Measurements from ENCODE around the gene AMIGO3.

AMIGO3 gene

DNA sequence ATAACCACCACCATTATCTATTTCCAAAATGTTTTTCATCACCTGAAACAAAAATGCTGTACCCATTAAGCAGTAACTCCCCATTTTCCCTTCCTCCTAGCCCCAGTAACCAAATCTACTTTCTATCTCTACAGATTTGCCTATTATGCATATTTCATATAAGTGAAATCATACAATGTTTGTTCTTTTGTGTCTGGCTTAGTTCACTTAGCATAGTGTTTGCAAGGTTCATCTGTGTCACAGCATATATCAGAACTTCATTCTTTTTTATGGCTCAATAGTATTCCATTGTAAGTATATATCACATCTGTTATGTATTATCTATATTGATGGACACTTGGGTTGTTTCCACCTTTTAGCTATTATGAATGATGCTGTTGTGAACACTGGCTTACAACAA is 20.9 kb upstream of the AMIGO3 start:
- DNase-seq: no peak
- Histone ChIP-seq H2BK5ac (ENCODE audit: low read depth, low read length, poor library complexity) (no peak overlapping the region), H3K18ac (ENCODE audit: low read length) (no peak overlapping the region), H3K4me2 (ENCODE audit: low read length) (no peak overlapping the region), H3K23ac (ENCODE audit: low read length) (no peak overlapping the region), H4K91ac (ENCODE audit: low read depth, low read length) (no peak overlapping the region), H3K4me1 (ENCODE audit: control insufficient read depth in 1 of 2, insufficient read depth in 2 of 2, low read length in 2 of 2) (no peaks in the 10 kb centered on the region), H3K14ac (ENCODE audit: low read length) (no peak overlapping the region), H4K12ac (ENCODE audit: low read depth, low read length) (no peak overlapping the region), H2BK120ac (ENCODE audit: insufficient read depth, low read length, poor library complexity) (no peak overlapping the region), H3K27me3 (ENCODE audit: insufficient read depth, low read length) (no peaks in the 10 kb centered on the region), H3K9ac (ENCODE audit: low read length) (no peak overlapping the region), H3K9me3 (ENCODE audit: insufficient read depth, low read depth, low read length) (no peaks in the 10 kb centered on the region), H3K27ac (ENCODE audit: low read depth, low read length) (no peak overlapping the region), H2BK12ac (ENCODE audit: low read length) (no peak overlapping the region), H3K4ac (ENCODE audit: low read depth, low read length) (no peak overlapping the region), H3K79me2 (ENCODE audit: control insufficient read depth, insufficient read depth, low read length, poor library complexity) (no peaks in the 10 kb centered on the region), H4K8ac (ENCODE audit: low read depth, low read length) (no peak overlapping the region), H2AK5ac (ENCODE audit: low read length) (no peak overlapping the region), H2AFZ (ENCODE audit: insufficient read depth, low read length, poor library complexity) (no peak overlapping the region), H3K36me3 (ENCODE audit: control insufficient read depth in 1 of 2, insufficient read depth in 2 of 2, low read length in 2 of 2) (peaks cover 8 to 20% of the 10 kb centered on the region in 2 experiments), H3K4me3 (ENCODE audit: low read depth, low read length) (no peak overlapping the region), H3K79me1 (ENCODE audit: low read length) (no peaks in the 10 kb centered on the region)

DNA sequence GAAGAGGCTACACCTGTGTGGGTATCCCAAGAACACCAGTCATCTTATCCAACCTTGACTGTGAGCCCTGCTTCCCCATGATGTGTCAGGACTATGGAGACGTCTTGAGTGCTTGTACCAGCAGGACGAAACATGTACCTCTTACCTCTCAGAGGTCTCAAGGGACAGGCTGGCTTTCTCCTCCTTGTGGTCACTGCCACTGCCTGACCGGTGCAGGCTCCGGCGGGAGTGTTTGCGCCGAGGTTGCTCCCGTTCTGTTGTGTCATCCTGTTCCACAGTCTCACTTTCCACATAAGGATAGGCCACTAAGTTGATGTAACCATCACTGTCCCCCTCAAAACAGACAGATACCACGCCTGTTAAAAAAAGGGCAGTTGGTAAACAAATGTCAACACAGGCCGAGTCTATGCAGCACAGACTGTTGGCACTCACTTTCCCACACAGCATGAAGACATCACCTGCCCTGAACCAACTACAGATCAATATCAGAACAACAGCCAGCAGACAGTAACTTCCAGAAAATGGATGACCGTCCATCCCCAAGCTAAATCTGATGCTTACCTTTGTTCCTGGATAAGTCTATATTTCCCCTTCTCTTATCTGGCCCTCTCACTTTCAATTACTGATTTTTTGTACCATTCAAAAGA is 18.7 kb upstream of the AMIGO3 start:
- DNase-seq: no peak
- no peak overlapping the region for H3K23ac ChIP-seq (ENCODE audit: low read length)
- H4K12ac ChIP-seq (ENCODE audit: low read depth, low read length): no peak overlapping the region
- H2AFZ ChIP-seq (ENCODE audit: insufficient read depth, low read length, poor library complexity): no peak overlapping the region
- H3K4me1 ChIP-seq (ENCODE audit: control insufficient read depth in 1 of 2, insufficient read depth in 2 of 2, low read length in 2 of 2): no peaks in the 10 kb centered on the region
- no peaks in the 10 kb centered on the region for H3K27me3 ChIP-seq (ENCODE audit: insufficient read depth, low read length)
- no peak overlapping the region for H2BK5ac ChIP-seq (ENCODE audit: low read depth, low read length, poor library complexity)
- H4K8ac ChIP-seq (ENCODE audit: low read depth, low read length): no peak overlapping the region
- no peak overlapping the region for H4K91ac ChIP-seq (ENCODE audit: low read depth, low read length)
- H2BK120ac ChIP-seq (ENCODE audit: insufficient read depth, low read length, poor library complexity): no peak overlapping the region
- H3K14ac ChIP-seq (ENCODE audit: low read length): no peak overlapping the region
- no peak overlapping the region for H3K4ac ChIP-seq (ENCODE audit: low read depth, low read length)
- no peak overlapping the region for H3K27ac ChIP-seq (ENCODE audit: low read depth, low read length)
- WGBS (ENCODE audit: extremely low coverage, insufficient coverage, insufficient read length): no CpG with 5 or more reads among the region's 11 CpGs
- H2BK12ac ChIP-seq (ENCODE audit: low read length): no peak overlapping the region
- H3K4me2 ChIP-seq (ENCODE audit: low read length): no peak overlapping the region
- no peak overlapping the region for H2AK5ac ChIP-seq (ENCODE audit: low read length)
- no peaks in the 10 kb centered on the region for H3K9me3 ChIP-seq (ENCODE audit: insufficient read depth, low read depth, low read length)
- H3K9ac ChIP-seq (ENCODE audit: low read length): no peak overlapping the region
- H3K79me1 ChIP-seq (ENCODE audit: low read length): no peaks in the 10 kb centered on the region
- no peaks in the 10 kb centered on the region for H3K79me2 ChIP-seq (ENCODE audit: control insufficient read depth, insufficient read depth, low read length, poor library complexity)
- peaks cover 17 to 34% of the 10 kb centered on the region in 2 experiments for H3K36me3 ChIP-seq (ENCODE audit: control insufficient read depth in 1 of 2, insufficient read depth in 2 of 2, low read length in 2 of 2)
- no peak overlapping the region for H3K4me3 ChIP-seq (ENCODE audit: low read depth, low read length)
- H3K18ac ChIP-seq (ENCODE audit: low read length): no peak overlapping the region

DNA sequence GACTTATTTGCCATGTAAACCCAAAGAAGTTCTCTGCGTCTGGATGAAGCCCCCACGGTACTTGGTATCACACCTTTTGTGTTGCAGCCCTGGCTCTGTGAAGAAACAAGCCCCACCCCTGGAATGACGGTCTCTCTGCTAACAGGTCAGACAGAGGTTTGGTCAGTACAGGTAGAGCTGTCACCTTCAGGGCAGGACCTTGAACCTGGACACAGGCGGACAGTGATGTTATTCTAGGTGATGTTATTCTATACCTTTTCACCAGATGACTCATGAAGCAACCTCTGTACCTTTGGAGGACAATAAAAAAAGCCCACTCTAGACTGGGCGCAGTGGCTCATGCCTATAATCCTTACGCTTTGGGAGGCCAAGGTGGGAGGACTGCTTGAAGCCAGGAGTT is 15.3 kb upstream of the AMIGO3 start:
- H3K4ac ChIP-seq (ENCODE audit: low read depth, low read length): no peak overlapping the region
- no peak overlapping the region for H3K14ac ChIP-seq (ENCODE audit: low read length)
- H3K27me3 ChIP-seq (ENCODE audit: insufficient read depth, low read length): no peaks in the 10 kb centered on the region
- no peak overlapping the region for H3K18ac ChIP-seq (ENCODE audit: low read length)
- no peaks in the 10 kb centered on the region for H3K79me2 ChIP-seq (ENCODE audit: control insufficient read depth, insufficient read depth, low read length, poor library complexity)
- peaks cover 30 to 47% of the 10 kb centered on the region in 2 experiments for H3K36me3 ChIP-seq (ENCODE audit: control insufficient read depth in 1 of 2, insufficient read depth in 2 of 2, low read length in 2 of 2)
- H3K9me3 ChIP-seq (ENCODE audit: insufficient read depth, low read depth, low read length): no peaks in the 10 kb centered on the region
- no peak overlapping the region for H4K12ac ChIP-seq (ENCODE audit: low read depth, low read length)
- H2BK120ac ChIP-seq (ENCODE audit: insufficient read depth, low read length, poor library complexity): no peak overlapping the region
- H2BK5ac ChIP-seq (ENCODE audit: low read depth, low read length, poor library complexity): no peak overlapping the region
- H3K23ac ChIP-seq (ENCODE audit: low read length): no peak overlapping the region
- no peak for DNase-seq
- no peak overlapping the region for H2AFZ ChIP-seq (ENCODE audit: insufficient read depth, low read length, poor library complexity)
- no peaks in the 10 kb centered on the region for H3K4me1 ChIP-seq (ENCODE audit: control insufficient read depth in 1 of 2, insufficient read depth in 2 of 2, low read length in 2 of 2)
- no peak overlapping the region for H4K91ac ChIP-seq (ENCODE audit: low read depth, low read length)
- H2AK5ac ChIP-seq (ENCODE audit: low read length): no peak overlapping the region
- no peaks in the 10 kb centered on the region for H3K79me1 ChIP-seq (ENCODE audit: low read length)
- no peak overlapping the region for H3K4me2 ChIP-seq (ENCODE audit: low read length)
- no peak overlapping the region for H3K27ac ChIP-seq (ENCODE audit: low read depth, low read length)
- no peak overlapping the region for H3K9ac ChIP-seq (ENCODE audit: low read length)
- WGBS (ENCODE audit: extremely low coverage, insufficient coverage, insufficient read length): no CpG with 5 or more reads among the region's 6 CpGs
- no peak overlapping the region for H2BK12ac ChIP-seq (ENCODE audit: low read length)
- H3K4me3 ChIP-seq (ENCODE audit: low read depth, low read length): no peak overlapping the region
- no peak overlapping the region for H4K8ac ChIP-seq (ENCODE audit: low read depth, low read length)

DNA sequence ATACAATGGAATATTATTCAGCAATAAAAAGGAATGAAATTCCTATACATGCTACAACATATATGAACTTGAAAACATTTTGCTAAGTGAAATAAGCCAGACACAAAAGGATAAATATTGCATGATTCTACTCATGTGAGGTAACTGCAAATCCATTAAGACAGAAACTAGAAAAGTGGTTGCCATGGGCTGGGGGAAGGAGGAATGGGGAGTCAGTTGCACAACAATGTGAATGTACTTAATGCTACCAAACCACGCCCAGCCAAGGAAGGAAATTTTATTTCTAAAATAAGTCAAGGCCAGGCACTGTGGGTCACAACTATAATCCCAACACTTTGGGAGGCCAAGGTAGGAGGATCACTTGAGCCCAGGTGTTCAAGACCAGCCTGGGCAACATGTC is 14.1 kb upstream of the AMIGO3 start:
- Histone ChIP-seq H2BK120ac (ENCODE audit: insufficient read depth, low read length, poor library complexity) (no peak overlapping the region), H4K12ac (ENCODE audit: low read depth, low read length) (no peak overlapping the region), H3K18ac (ENCODE audit: low read length) (no peak overlapping the region), H4K8ac (ENCODE audit: low read depth, low read length) (no peak overlapping the region), H3K4me3 (ENCODE audit: low read depth, low read length) (no peak overlapping the region), H3K4ac (ENCODE audit: low read depth, low read length) (no peak overlapping the region), H3K23ac (ENCODE audit: low read length) (no peak overlapping the region), H3K4me2 (ENCODE audit: low read length) (no peak overlapping the region), H3K79me2 (ENCODE audit: control insufficient read depth, insufficient read depth, low read length, poor library complexity) (no peaks in the 10 kb centered on the region), H3K9ac (ENCODE audit: low read length) (no peak overlapping the region), H3K9me3 (ENCODE audit: insufficient read depth, low read depth, low read length) (no peaks in the 10 kb centered on the region), H2AK5ac (ENCODE audit: low read length) (no peak overlapping the region), H4K91ac (ENCODE audit: low read depth, low read length) (no peak overlapping the region), H3K4me1 (ENCODE audit: control insufficient read depth in 1 of 2, insufficient read depth in 2 of 2, low read length in 2 of 2) (no peaks in the 10 kb centered on the region), H2BK12ac (ENCODE audit: low read length) (no peak overlapping the region), H3K27ac (ENCODE audit: low read depth, low read length) (no peak overlapping the region), H2BK5ac (ENCODE audit: low read depth, low read length, poor library complexity) (no peak overlapping the region), H3K36me3 (ENCODE audit: control insufficient read depth in 1 of 2, insufficient read depth in 2 of 2, low read length in 2 of 2) (peaks cover 30 to 45% of the 10 kb centered on the region in 2 experiments), H2AFZ (ENCODE audit: insufficient read depth, low read length, poor library complexity) (no peak overlapping the region), H3K14ac (ENCODE audit: low read length) (no peak overlapping the region), H3K27me3 (ENCODE audit: insufficient read depth, low read length) (no peaks in the 10 kb centered on the region), H3K79me1 (ENCODE audit: low read length) (no peaks in the 10 kb centered on the region)
- DNase-seq: no peak
- WGBS (ENCODE audit: extremely low coverage, insufficient coverage, insufficient read length): no CpG with 5 or more reads among the region's 1 CpG
